Cardiac septum (tissue), 1 donor: ENCODE results near the gene CDHR5. TPM values are rescaled to one million over a fixed set of nuclear protein-coding genes. Genes with fewer than 3 reads are reported as not detected.
A peak's percentile ranks its signal among the peaks of the same experiment; 100 is the strongest.
"Not testable (repeated sequence)": the region's sequence is repeated elsewhere in the genome, so short reads cannot be mapped to it uniquely, and the experiment has no call there.

ENCODE experiments used
- DNase-seq: peaks from one replicate; pipeline ENCODE4 v3.0.0-alpha.2; 2020; ENCODE audit warnings: low spot score
- intact Hi-C: fragments of 100-400 bp; cut with DNase I; formaldehyde crosslinking; loops from one replicate; pipeline ENCODE4 v1.14.0; 2022
- microRNA-seq: library from miRNA; unstranded; fragments of <30 nt; microRNA quantifications from one replicate; pipeline ENCODE4 v1.2.0, GENCODE V29; 2020
- total RNA-seq: library from RNA; stranded (reverse); fragmentation: NEBNext Ultra II Directional; extraction: Animal tissue kit (Norgen Biotek cat#: 25700); gene quantifications from one replicate; pipeline ENCODE4 v1.2.1, GENCODE V29; 2021
- donor health status: DM: no; HTN: no; CAD: no.

The CDHR5 gene
- total RNA-seq, 1 donor from 2014 or later = not detected

GRCh38 chr11:575313-575995 lies 49.3 kb downstream of the CDHR5 start:
- no peak for DNase-seq

GRCh38 chr11:574632-575312 lies 50.0 kb downstream of the CDHR5 start:
- intact Hi-C loops = loop anchor here (5.0 kb wide), 1 partner anchor 43 kb away; the partner anchor contains the start of gene IRF7
- DNase-seq = no peak

More at GRCh38 chr11:575313-575995, 49.3 kb downstream of the CDHR5 start:
- intact Hi-C loops = loop anchor here (5.0 kb wide), 1 partner anchor 42 kb away; the partner anchor contains the start of gene IRF7

DNA sequence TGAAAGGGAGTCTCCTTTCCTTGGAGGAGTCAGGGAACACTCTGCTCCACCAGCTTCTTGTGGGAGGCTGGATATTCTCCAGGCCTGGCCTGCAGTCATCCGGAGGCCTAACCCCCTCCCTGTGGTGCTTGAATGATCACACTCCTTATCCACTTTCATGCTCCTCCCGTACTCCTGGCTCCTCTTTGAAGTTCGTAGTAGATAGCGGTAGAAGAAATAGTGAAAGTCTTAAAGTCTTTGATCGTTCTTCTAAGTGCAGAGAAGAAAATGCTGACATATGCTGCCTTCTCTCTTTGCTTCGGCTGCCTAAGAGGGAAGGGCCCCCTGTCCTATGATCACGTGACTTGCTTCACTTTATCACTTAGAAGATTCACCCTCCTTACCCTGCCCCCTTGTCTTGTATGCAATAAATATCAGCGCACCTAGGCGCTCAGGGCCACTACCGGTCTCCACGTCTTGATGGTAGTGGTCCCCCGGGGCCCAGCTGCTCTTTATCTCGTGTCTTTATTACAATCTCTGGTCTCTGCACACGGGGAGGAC lies 50.7 kb downstream of the CDHR5 start:
- DNase-seq, intact Hi-C loops: not testable (repeated sequence)

GRCh38 chr11:573146-573759 lies 51.5 kb downstream of the CDHR5 start:
- intact Hi-C loops = no loop called here
- DNase-seq = no peak

GRCh38 chr11:571802-572185 lies 53.0 kb downstream of the CDHR5 start:
- no peak for DNase-seq
- intact Hi-C loops = no loop called here

- intact Hi-C loops = no loop called here
- no peak for DNase-seq
These were observed 55.4 kb downstream of the CDHR5 start for GRCh38 chr11:569158-569885.

GRCh38 chr11:568306-569157 lies 56.2 kb downstream of the CDHR5 start:
- intact Hi-C loops = no loop called here
- DNase-seq = peak; percentile 96

- DNase-seq = no peak
- intact Hi-C loops = no loop called here
These were observed 57.0 kb downstream of the CDHR5 start for GRCh38 chr11:567629-568292.

DNA sequence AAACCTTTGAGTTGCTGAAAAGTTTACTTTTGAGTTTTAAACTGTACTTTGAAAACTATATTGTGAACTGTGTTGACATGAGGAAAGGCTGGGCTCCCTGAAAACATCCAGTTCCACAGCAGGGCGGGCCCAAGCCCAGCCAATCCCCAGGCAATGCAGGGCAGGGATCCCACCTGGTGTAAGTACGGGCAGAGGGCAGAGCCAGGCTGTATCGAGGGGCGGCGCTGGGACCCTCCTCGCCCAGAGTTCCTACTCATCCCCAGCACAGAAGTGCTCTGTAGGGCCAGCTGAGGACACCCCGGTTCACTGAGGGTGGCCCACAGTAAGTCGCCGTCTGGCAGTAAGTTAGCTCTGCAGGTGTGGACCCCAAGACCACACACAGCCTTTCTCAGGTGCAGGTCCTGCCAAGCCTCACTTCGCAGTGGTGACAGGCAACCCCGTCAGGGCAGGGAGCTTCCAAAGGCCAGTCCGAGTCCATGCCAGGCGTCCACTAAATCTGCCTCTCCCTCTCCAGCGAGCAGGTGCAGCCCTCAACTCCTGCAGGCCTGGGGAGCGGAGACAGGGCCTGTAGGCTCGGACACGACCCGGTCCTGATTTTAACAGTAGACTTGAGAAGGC lies 57.6 kb downstream of the CDHR5 start:
- no peak for DNase-seq
- intact Hi-C loops = no loop called here

Small RNA genes within 50 kb of the gene (microRNA-seq; reads per million reads assigned to microRNA genes)
- 312 reads per million, percentile 72 among the genes with 10 or more reads in this experiment for gene MIR210

Other genes starting within 250 kb of the CDHR5 start
- 0.83 TPM for gene PKP3, start 230.7 kb downstream of the CDHR5 start, total RNA-seq
- gene SIGIRR, start 210.0 kb downstream of the CDHR5 start, total RNA-seq = 33.3 TPM
- 0.38 TPM for gene ANO9, start 182.9 kb downstream of the CDHR5 start, total RNA-seq
- gene PTDSS2, start 174.7 kb downstream of the CDHR5 start, total RNA-seq = 24.9 TPM
- 158 TPM for gene RNH1, start 117.7 kb downstream of the CDHR5 start, total RNA-seq
- gene HRAS, start 89.4 kb downstream of the CDHR5 start, total RNA-seq = 75.9 TPM
- 0.38 TPM for gene LRRC56, start 87.4 kb downstream of the CDHR5 start, total RNA-seq
- 0.40 TPM for gene LMNTD2, start 64.2 kb downstream of the CDHR5 start, total RNA-seq
- 2.6 TPM for gene RASSF7, start 64.0 kb downstream of the CDHR5 start, total RNA-seq
- gene PHRF1, start 48.5 kb downstream of the CDHR5 start, total RNA-seq = 20.9 TPM
- 9.7 TPM for gene IRF7, start 9.0 kb downstream of the CDHR5 start, total RNA-seq
- gene SCT, start 2.2 kb upstream of the CDHR5 start, total RNA-seq = not detected
- 0.81 TPM for gene DRD4, start 12.3 kb upstream of the CDHR5 start, total RNA-seq
- 21.3 TPM for gene DEAF1, start 70.3 kb upstream of the CDHR5 start, total RNA-seq
- 15.5 TPM for gene TMEM80, start 70.9 kb upstream of the CDHR5 start, total RNA-seq
- gene EPS8L2, start 81.3 kb upstream of the CDHR5 start, total RNA-seq = 2.3 TPM
- 92.4 TPM for gene TALDO1, start 122.5 kb upstream of the CDHR5 start, total RNA-seq
- 38.7 TPM for gene GATD1, start 152.5 kb upstream of the CDHR5 start, total RNA-seq
- 0.65 TPM for gene CEND1, start 165.1 kb upstream of the CDHR5 start, total RNA-seq
- 4.7 TPM for gene SLC25A22, start 173.3 kb upstream of the CDHR5 start, total RNA-seq
- gene PIDD1, start 180.3 kb upstream of the CDHR5 start, total RNA-seq = 12.1 TPM
- gene RPLP2, start 185.0 kb upstream of the CDHR5 start, total RNA-seq = 781 TPM
- 209 TPM for gene PNPLA2, start 194.0 kb upstream of the CDHR5 start, total RNA-seq
- gene CRACR2B, start 203.0 kb upstream of the CDHR5 start, total RNA-seq = 12.2 TPM
- gene CD151, start 208.0 kb upstream of the CDHR5 start, total RNA-seq = 625 TPM
- gene POLR2L, start 217.6 kb upstream of the CDHR5 start, total RNA-seq = 202 TPM
- gene TSPAN4, start 217.9 kb upstream of the CDHR5 start, total RNA-seq = 27.9 TPM